ENCODE measurements around the gene PCDH17.

Gene PCDH17

DNA sequence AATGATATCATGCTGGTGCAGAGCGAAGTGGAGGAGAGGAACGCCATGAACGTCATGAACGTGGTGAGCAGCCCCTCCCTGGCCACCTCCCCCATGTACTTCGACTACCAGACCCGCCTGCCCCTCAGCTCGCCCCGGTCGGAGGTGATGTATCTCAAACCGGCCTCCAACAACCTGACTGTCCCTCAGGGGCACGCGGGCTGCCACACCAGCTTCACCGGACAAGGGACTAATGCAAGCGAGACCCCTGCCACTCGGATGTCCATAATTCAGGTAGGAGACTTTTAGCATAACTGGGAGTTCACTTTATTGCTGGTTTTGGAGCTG lies 3.3 kb downstream of the PCDH17 start:
- Histone ChIP-seq H3K36me3 (ENCODE audit: control insufficient read depth, insufficient read depth, low read length) (no peaks in the 10 kb centered on the region), H3K27ac (ENCODE audit: low read length) (no peak overlapping the region), H3K4me1 (ENCODE audit: control insufficient read depth, insufficient read depth, low read length) (peaks cover 10% of the 10 kb centered on the region), H3K9me3 (ENCODE audit: control insufficient read depth, insufficient read depth, low read length) (no peaks in the 10 kb centered on the region), H3K27me3 (ENCODE audit: control insufficient read depth, insufficient read depth, low read length) (peaks cover 47% of the 10 kb centered on the region), H3K4me3 (ENCODE audit: low read length) (peak overlapping the region; percentile 34; the same call in 1 of the 2 replicates)
- no CpG with 5 or more reads among the region's 15 CpGs for WGBS (ENCODE audit: insufficient coverage, insufficient read length)
- no peak for DNase-seq (ENCODE audit: low read depth, low spot score)

DNA sequence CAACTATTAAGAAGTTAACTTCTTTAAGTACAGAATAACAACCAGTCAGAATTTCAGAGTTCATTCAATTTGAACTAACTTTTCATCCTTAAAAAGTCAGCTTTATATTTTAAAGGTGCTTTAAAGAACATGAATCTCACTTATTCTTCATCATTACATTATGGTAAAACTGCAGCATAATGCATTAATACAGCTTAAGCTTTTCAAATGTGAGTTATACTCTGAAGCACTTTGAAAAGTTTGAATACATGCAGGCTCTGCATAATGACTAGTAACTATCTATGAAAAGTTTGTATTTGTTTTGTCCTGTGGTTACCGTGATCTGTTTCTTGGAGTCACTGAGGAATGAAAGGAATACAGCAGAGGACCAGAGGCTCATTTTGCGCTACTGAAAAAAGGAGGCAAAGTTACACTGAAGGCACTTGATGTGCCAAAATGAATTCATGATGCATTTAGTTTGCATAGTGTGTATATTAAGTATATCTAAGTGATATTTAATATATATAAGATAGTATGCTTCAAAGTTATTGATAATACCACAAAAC lies 4.1 kb downstream of the PCDH17 start:
- Histone ChIP-seq H3K27ac (ENCODE audit: low read length) (no peak overlapping the region), H3K4me3 (ENCODE audit: low read length) (no peak overlapping the region), H3K36me3 (ENCODE audit: control insufficient read depth, insufficient read depth, low read length) (no peaks in the 10 kb centered on the region), H3K9me3 (ENCODE audit: control insufficient read depth, insufficient read depth, low read length) (no peaks in the 10 kb centered on the region), H3K27me3 (ENCODE audit: control insufficient read depth, insufficient read depth, low read length) (peaks cover 40% of the 10 kb centered on the region), H3K4me1 (ENCODE audit: control insufficient read depth, insufficient read depth, low read length) (peaks cover 10% of the 10 kb centered on the region)
- no peak for DNase-seq (ENCODE audit: low read depth, low spot score)
- no CpG with 5 or more reads among the region's 2 CpGs for WGBS (ENCODE audit: insufficient coverage, insufficient read length)

DNA sequence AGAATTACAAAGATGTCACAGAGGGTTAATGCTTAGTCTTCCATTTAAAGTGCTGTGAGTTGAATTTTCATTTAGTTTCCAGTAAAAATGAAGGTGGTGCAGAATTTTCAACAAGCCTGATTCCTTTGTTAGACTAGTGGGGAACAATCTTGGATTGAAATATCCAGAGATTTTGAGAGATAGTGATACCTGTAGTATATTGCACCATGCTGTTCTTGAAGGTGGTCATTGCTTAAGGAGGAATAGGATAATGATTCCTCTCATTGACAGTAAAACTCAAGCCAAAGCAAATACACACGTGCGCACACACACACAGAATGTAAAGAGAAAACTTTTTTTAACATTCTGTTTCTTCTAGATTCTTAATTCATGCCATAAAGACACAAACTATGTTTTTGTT lies 5.3 kb downstream of the PCDH17 start:
- no peaks in the 10 kb centered on the region for H3K9me3 ChIP-seq (ENCODE audit: control insufficient read depth, insufficient read depth, low read length)
- H3K4me1 ChIP-seq (ENCODE audit: control insufficient read depth, insufficient read depth, low read length): peaks cover 10% of the 10 kb centered on the region
- H3K27ac ChIP-seq (ENCODE audit: low read length): no peak overlapping the region
- H3K36me3 ChIP-seq (ENCODE audit: control insufficient read depth, insufficient read depth, low read length): no peaks in the 10 kb centered on the region
- H3K4me3 ChIP-seq (ENCODE audit: low read length): no peak overlapping the region
- DNase-seq (ENCODE audit: low read depth, low spot score): no peak
- WGBS (ENCODE audit: insufficient coverage, insufficient read length): no CpG with 5 or more reads among the region's 2 CpGs
- H3K27me3 ChIP-seq (ENCODE audit: control insufficient read depth, insufficient read depth, low read length): peaks cover 29% of the 10 kb centered on the region

DNA sequence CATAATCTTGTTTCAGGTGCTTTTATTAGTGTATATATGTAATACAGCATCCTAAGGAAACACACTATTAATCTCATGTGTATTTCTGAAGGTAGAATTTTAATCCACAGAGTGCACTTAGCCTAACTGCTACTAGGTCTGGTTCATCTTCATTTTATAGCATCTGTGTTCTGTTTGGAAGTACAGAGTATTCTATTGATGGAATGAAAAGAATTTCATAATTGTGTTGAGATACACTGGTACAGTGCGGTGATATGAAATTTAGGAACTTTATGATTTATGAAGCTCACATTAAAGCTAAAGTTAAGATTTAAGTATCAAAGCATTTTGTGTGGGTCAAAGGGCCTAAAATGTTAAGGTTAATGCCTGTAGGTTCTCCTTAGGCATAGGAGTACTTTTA lies 6.0 kb downstream of the PCDH17 start:
- no peak for DNase-seq (ENCODE audit: low read depth, low spot score)
- Histone ChIP-seq H3K4me3 (ENCODE audit: low read length) (no peak overlapping the region), H3K27ac (ENCODE audit: low read length) (no peak overlapping the region), H3K9me3 (ENCODE audit: control insufficient read depth, insufficient read depth, low read length) (no peaks in the 10 kb centered on the region), H3K4me1 (ENCODE audit: control insufficient read depth, insufficient read depth, low read length) (peaks cover 10% of the 10 kb centered on the region), H3K27me3 (ENCODE audit: control insufficient read depth, insufficient read depth, low read length) (peaks cover 23% of the 10 kb centered on the region), H3K36me3 (ENCODE audit: control insufficient read depth, insufficient read depth, low read length) (no peaks in the 10 kb centered on the region)
- WGBS (ENCODE audit: insufficient coverage, insufficient read length): 100% methylated on average over 1 of the region's 1 CpG

DNA sequence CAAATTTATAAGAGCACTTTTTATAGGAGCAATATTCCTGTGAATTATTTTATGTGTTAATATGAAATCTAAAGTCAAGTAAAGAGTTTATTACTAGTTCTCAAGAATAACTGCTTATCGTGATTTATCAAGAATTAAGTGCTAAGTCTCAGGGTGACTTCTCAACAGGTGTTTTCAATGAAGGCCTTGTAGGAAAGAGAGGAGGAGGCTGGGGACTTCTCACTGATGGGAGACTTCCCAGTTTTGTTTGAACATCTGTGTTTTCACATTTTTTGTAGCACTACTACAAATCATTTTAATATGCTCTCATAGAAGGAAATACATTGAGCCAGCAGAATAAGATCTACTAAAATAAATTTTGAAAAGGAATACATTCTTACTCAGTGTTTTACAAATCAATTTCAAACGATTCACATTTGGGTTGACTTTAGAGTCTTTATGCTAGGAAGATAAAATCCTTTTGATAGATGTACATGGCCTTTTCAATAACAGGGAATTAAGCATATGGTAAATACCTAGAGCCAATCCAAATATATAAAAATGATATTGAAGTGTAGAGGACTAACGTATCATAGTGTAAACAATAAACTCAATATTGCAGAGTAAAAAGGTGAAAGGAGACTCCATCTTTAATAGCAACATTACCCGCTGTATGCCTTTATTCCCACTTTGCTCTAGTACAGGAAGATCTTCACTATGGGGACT lies 6.8 kb downstream of the PCDH17 start:
- H3K4me3 ChIP-seq (ENCODE audit: low read length): no peak overlapping the region
- no CpG with 5 or more reads among the region's 4 CpGs for WGBS (ENCODE audit: insufficient coverage, insufficient read length)
- H3K27me3 ChIP-seq (ENCODE audit: control insufficient read depth, insufficient read depth, low read length): peaks cover 15% of the 10 kb centered on the region

DNA sequence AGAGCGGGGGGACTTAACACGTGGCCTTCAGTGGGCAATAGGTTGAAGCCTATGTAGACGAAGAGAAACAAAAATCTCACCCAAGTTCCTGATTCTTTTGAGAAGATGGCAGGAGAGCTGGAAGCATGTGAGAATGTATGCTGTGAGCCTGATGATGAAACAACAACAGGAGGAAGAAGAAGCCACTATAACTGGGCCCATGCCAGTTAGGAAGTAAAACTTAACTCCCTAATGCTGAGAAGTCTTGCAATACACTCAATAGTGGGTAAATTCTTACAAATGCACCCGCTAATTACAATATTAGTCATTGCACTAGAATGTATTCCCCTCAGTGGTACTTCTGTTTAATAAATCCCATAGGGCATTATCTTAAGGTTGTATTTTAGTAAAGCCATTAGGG lies 9.1 kb downstream of the PCDH17 start:
- no peaks in the 10 kb centered on the region for H3K36me3 ChIP-seq (ENCODE audit: control insufficient read depth, insufficient read depth, low read length)
- no CpG with 5 or more reads among the region's 4 CpGs for WGBS (ENCODE audit: insufficient coverage, insufficient read length)
- H3K4me1 ChIP-seq (ENCODE audit: control insufficient read depth, insufficient read depth, low read length): no peaks in the 10 kb centered on the region
- no peaks in the 10 kb centered on the region for H3K9me3 ChIP-seq (ENCODE audit: control insufficient read depth, insufficient read depth, low read length)
- no peak overlapping the region for H3K4me3 ChIP-seq (ENCODE audit: low read length)
- no peak for DNase-seq (ENCODE audit: low read depth, low spot score)
- no peaks in the 10 kb centered on the region; the same call in 1 of the 2 replicates for H3K27me3 ChIP-seq (ENCODE audit: control insufficient read depth, insufficient read depth, low read length)
- no peak overlapping the region for H3K27ac ChIP-seq (ENCODE audit: low read length)

More for the DNA sequence above, 6.8 kb downstream of the PCDH17 start:
- no peak overlapping the region for H3K27ac ChIP-seq (ENCODE audit: low read length)
- no peak for DNase-seq (ENCODE audit: low read depth, low spot score)
- H3K36me3 ChIP-seq (ENCODE audit: control insufficient read depth, insufficient read depth, low read length): no peaks in the 10 kb centered on the region
- peaks cover 4% of the 10 kb centered on the region; the same call in 1 of the 2 replicates for H3K4me1 ChIP-seq (ENCODE audit: control insufficient read depth, insufficient read depth, low read length)
- H3K9me3 ChIP-seq (ENCODE audit: control insufficient read depth, insufficient read depth, low read length): no peaks in the 10 kb centered on the region

DNA sequence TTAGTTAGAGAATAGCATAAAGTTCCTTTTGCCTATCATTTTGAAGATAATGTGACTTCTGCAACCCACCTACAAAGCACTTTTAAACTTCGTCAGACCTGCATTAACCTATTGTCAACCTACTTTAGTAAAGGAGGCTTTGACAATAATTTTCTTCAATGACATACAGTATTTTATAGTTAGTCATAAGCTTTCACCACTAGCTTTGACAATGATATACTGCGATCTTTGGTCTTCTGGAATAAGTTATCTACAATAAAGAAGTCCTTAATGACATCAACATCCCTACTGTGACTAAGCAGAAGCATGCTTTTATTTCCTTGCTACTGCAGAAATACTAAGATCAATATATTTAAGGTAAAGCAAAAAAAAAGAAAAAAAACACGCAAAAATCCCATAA lies 9.5 kb downstream of the PCDH17 start:
- no CpG with 5 or more reads among the region's 3 CpGs for WGBS (ENCODE audit: insufficient coverage, insufficient read length)
- no peaks in the 10 kb centered on the region for H3K36me3 ChIP-seq (ENCODE audit: control insufficient read depth, insufficient read depth, low read length)
- H3K4me1 ChIP-seq (ENCODE audit: control insufficient read depth, insufficient read depth, low read length): no peaks in the 10 kb centered on the region
- H3K27me3 ChIP-seq (ENCODE audit: control insufficient read depth, insufficient read depth, low read length): no peaks in the 10 kb centered on the region
- H3K4me3 ChIP-seq (ENCODE audit: low read length): no peak overlapping the region
- H3K9me3 ChIP-seq (ENCODE audit: control insufficient read depth, insufficient read depth, low read length): no peaks in the 10 kb centered on the region
- no peak overlapping the region for H3K27ac ChIP-seq (ENCODE audit: low read length)
- no peak for DNase-seq (ENCODE audit: low read depth, low spot score)

DNA sequence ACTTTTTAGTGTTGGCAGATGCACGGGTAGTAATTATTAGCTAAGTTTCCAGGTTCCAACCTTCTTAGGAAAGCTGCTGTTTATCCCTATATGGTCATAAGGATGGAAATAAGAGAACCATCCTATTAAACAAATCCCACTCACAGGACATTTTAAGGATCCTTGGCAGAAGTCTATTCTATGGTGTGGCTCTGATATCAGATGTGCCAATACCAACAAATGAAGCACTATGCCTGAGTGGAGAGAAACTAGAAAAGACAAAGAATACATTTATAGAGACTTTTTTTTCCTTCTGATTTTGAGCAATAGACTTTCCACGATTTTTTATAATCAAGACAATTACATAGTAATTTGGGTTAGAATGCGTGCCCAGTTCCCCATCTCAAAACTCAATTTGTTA lies 12.6 kb downstream of the PCDH17 start:
- WGBS (ENCODE audit: insufficient coverage, insufficient read length): no CpG with 5 or more reads among the region's 3 CpGs
- DNase-seq (ENCODE audit: low read depth, low spot score): no peak
- Histone ChIP-seq H3K4me1 (ENCODE audit: control insufficient read depth, insufficient read depth, low read length) (no peaks in the 10 kb centered on the region), H3K4me3 (ENCODE audit: low read length) (no peak overlapping the region), H3K27ac (ENCODE audit: low read length) (no peak overlapping the region), H3K36me3 (ENCODE audit: control insufficient read depth, insufficient read depth, low read length) (no peaks in the 10 kb centered on the region), H3K27me3 (ENCODE audit: control insufficient read depth, insufficient read depth, low read length) (no peaks in the 10 kb centered on the region), H3K9me3 (ENCODE audit: control insufficient read depth, insufficient read depth, low read length) (no peaks in the 10 kb centered on the region)

DNA sequence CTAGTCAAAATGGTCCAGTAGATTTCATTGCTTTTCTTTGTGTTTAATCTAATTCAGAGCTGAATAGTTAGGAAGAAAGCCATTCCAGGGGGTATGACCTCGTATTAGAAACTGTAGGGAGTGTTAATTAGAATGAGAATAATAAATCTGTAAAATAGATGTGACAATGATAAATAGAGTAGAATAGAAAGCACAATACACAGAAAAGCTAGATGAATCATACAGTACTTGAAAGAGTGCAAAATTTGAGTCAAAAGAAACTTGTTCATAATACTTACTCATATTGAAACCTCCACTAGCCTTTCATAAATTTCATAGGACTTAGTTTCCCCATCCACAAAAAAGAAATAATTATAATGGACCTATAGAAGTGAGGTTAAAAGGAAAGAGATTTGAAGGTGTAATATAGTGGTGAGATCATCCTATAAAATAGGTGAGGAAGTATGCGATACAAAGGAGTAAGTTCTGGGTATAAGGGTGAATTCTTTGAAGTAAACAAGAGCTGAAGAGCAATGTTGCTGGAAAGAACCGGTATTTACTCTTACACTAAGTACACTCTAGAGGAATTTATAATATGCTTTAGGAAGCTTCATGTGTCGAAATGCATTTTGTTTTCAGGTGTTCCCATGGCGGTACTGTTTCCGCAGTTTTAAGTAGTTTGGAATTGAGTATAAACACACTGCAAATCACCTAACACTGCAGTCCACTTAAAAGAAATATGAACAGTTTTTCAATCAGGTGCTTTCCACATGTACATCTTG lies 21.9 kb downstream of the PCDH17 start:
- no peaks in the 10 kb centered on the region for H3K27me3 ChIP-seq (ENCODE audit: control insufficient read depth, insufficient read depth, low read length)
- H3K4me3 ChIP-seq (ENCODE audit: low read length): no peak overlapping the region
- 100% methylated on average over 1 of the region's 6 CpGs for WGBS (ENCODE audit: insufficient coverage, insufficient read length)
- H3K36me3 ChIP-seq (ENCODE audit: control insufficient read depth, insufficient read depth, low read length): no peaks in the 10 kb centered on the region
- no peak overlapping the region for H3K27ac ChIP-seq (ENCODE audit: low read length)
- H3K9me3 ChIP-seq (ENCODE audit: control insufficient read depth, insufficient read depth, low read length): no peaks in the 10 kb centered on the region
- no peaks in the 10 kb centered on the region for H3K4me1 ChIP-seq (ENCODE audit: control insufficient read depth, insufficient read depth, low read length)
- no peak for DNase-seq (ENCODE audit: low read depth, low spot score)

DNA sequence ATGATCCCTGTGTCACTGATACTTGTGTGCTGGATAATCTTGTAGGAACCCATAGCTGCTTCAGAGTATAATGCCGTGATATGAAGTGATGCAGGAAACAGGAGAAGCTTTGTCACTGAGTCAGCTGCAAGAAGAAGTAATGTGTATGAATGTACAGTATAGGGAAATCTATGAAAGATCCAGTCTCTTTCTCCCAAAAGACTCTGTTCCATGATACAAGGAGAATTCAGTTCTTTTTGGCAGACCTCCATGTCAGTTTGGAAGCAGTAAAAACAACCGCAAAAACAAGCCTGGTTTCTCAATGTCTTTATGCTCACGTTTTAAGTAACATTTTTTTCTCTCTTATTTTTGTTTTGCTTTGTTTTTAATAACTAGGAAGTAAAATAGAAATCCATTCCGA lies 33.9 kb downstream of the PCDH17 start:
- Histone ChIP-seq H3K9me3 (ENCODE audit: control insufficient read depth, insufficient read depth, low read length) (no peaks in the 10 kb centered on the region), H3K36me3 (ENCODE audit: control insufficient read depth, insufficient read depth, low read length) (no peaks in the 10 kb centered on the region), H3K27me3 (ENCODE audit: control insufficient read depth, insufficient read depth, low read length) (no peaks in the 10 kb centered on the region), H3K27ac (ENCODE audit: low read length) (no peak overlapping the region), H3K4me3 (ENCODE audit: low read length) (no peak overlapping the region), H3K4me1 (ENCODE audit: control insufficient read depth, insufficient read depth, low read length) (no peaks in the 10 kb centered on the region)
- no CpG with 5 or more reads among the region's 4 CpGs for WGBS (ENCODE audit: insufficient coverage, insufficient read length)
- no peak for DNase-seq (ENCODE audit: low read depth, low spot score)
